Vagina (tissue), 2 donors: ENCODE measurements around the gene FAM98A. TPM values are rescaled to one million over a fixed set of nuclear protein-coding genes. Genes with fewer than 3 reads are reported as not detected.

ENCODE experiments used
- DNase-seq, 2 donors: peaks; one replicate each; pipeline ENCODE4 v3.0.0-alpha.2; 2017; ENCODE audit errors: extremely low spot score in 2 of 2
- H3K27ac ChIP-seq: fragments of 200-600 bp; sonication (generic); one replicate; pipeline ENCODE4 v1.5.1; 2019
- H3K27me3 ChIP-seq: fragments of 200-600 bp; sonication (generic); one replicate; pipeline ENCODE4 v1.5.1; 2019
- H3K36me3 ChIP-seq, 2 donors: fragments of 200-600 bp; sonication (generic); one replicate each; pipeline ENCODE4 v1.5.1; 2017 to 2019
- H3K4me1 ChIP-seq: fragments of 200-600 bp; sonication (generic); one replicate; pipeline ENCODE4 v1.5.1; 2019
- H3K4me3 ChIP-seq, 2 donors: fragments of 200-600 bp; sonication (generic); 1 replicate in 1 of 2; 2 replicates in 1 of 2; pipeline ENCODE4 v1.5.1; 2016 to 2019
- H3K9me3 ChIP-seq: fragments of 200-600 bp; sonication (generic); one replicate; pipeline ENCODE4 v1.5.1; 2019
- POLR2A ChIP-seq, 2 donors: fragments of 450-650 bp; IDR thresholded peaks; one replicate each; pipeline ENCODE4 v1.6.1; 2017; ENCODE audit warnings: antibody characterized with exemption in 2 of 2, mild to moderate bottlenecking in 2 of 2, moderate library complexity in 2 of 2
- POLR2AphosphoS5 ChIP-seq, 2 donors: sonication (generic); formaldehyde crosslinking; IDR thresholded peaks; one replicate each; pipeline ENCODE4 v1.9.0; 2017; ENCODE audit warnings: antibody characterized with exemption in 2 of 2, mild to moderate bottlenecking in 2 of 2, low read depth in 1 of 2; ENCODE audit not compliant: insufficient read depth in 1 of 2
- intact Hi-C: fragments of 100-400 bp; cut with DNase I; formaldehyde crosslinking; loops from one replicate; pipeline ENCODE4 v1.15.1; 2023
- total RNA-seq: library from RNA; depleted of rRNA; stranded (reverse); fragments of >200 nt; gene quantifications from one replicate; pipeline ENCODE4 v1.2.3, GENCODE V29; 2016
- TF ChIP-seq, protein P1 (sequence below), 3 experiments: fragments of 450-650 bp in 2 of 3; fragments of 200-600 bp in 1 of 3; sonication (generic) in 1 of 3; IDR thresholded peaks; one replicate each; pipeline ENCODE4 v1.5.1; 2017 to 2019; ENCODE audit warnings: antibody characterized with exemption in 3 of 3, mild to moderate bottlenecking in 2 of 3, moderate library complexity in 2 of 3

Gene FAM98A
- total RNA-seq, 1 donor from 2014 or later = 15.0 TPM

- Histone ChIP-seq H3K4me3 (no peak overlapping the region), H3K36me3 (no peaks in the 10 kb centered on the region), H3K9me3 (no peaks in the 10 kb centered on the region), H3K4me1 (no peaks in the 10 kb centered on the region), H3K27ac (no peak overlapping the region), H3K27me3 (no peaks in the 10 kb centered on the region)
- no peak for DNase-seq
- no peak for TF ChIP-seq POLR2A (IDR thresholded peaks at IDR 0.05)
- TF ChIP-seq, protein P1, sequence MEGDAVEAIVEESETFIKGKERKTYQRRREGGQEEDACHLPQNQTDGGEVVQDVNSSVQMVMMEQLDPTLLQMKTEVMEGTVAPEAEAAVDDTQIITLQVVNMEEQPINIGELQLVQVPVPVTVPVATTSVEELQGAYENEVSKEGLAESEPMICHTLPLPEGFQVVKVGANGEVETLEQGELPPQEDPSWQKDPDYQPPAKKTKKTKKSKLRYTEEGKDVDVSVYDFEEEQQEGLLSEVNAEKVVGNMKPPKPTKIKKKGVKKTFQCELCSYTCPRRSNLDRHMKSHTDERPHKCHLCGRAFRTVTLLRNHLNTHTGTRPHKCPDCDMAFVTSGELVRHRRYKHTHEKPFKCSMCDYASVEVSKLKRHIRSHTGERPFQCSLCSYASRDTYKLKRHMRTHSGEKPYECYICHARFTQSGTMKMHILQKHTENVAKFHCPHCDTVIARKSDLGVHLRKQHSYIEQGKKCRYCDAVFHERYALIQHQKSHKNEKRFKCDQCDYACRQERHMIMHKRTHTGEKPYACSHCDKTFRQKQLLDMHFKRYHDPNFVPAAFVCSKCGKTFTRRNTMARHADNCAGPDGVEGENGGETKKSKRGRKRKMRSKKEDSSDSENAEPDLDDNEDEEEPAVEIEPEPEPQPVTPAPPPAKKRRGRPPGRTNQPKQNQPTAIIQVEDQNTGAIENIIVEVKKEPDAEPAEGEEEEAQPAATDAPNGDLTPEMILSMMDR (IDR thresholded peaks at IDR 0.05) = no peak
- TF ChIP-seq POLR2AphosphoS5 (IDR thresholded peaks at IDR 0.05; ENCODE audit: insufficient read depth in 1 of 2, low read depth in 1 of 2) = no peak
- intact Hi-C loops = no loop called here
Measured at GRCh38 chr2:33577668-33578067, 21.4 kb downstream of the FAM98A start.

GRCh38 chr2:33577084-33577483 is 22.0 kb downstream of the FAM98A start:
- Histone ChIP-seq H3K36me3 (no peaks in the 10 kb centered on the region), H3K4me3 (no peak overlapping the region), H3K27ac (no peak overlapping the region), H3K27me3 (no peaks in the 10 kb centered on the region), H3K4me1 (no peaks in the 10 kb centered on the region), H3K9me3 (no peaks in the 10 kb centered on the region)
- DNase-seq = no peak
- intact Hi-C loops = no loop called here
- TF ChIP-seq POLR2A (IDR thresholded peaks at IDR 0.05) (no peak), POLR2AphosphoS5 (IDR thresholded peaks at IDR 0.05; ENCODE audit: insufficient read depth in 1 of 2, low read depth in 1 of 2) (no peak)
- TF ChIP-seq, protein P1 (IDR thresholded peaks at IDR 0.05) = no peak

GRCh38 chr2:33573657-33574056 is 25.4 kb downstream of the FAM98A start:
- no peak for DNase-seq

GRCh38 chr2:33570681-33571080 is 28.4 kb downstream of the FAM98A start:
- no peaks in the 10 kb centered on the region for H3K36me3 ChIP-seq
- intact Hi-C loops = no loop called here
- H3K4me1 ChIP-seq = no peaks in the 10 kb centered on the region
- no peak overlapping the region for H3K4me3 ChIP-seq
- DNase-seq = no peak
- no peak overlapping the region for H3K27ac ChIP-seq
- no peaks in the 10 kb centered on the region for H3K9me3 ChIP-seq
- H3K27me3 ChIP-seq = no peaks in the 10 kb centered on the region
- TF ChIP-seq POLR2AphosphoS5 (IDR thresholded peaks at IDR 0.05; ENCODE audit: insufficient read depth in 1 of 2, low read depth in 1 of 2) (no peak), POLR2A (IDR thresholded peaks at IDR 0.05) (no peak)
- TF ChIP-seq, protein P1 (IDR thresholded peaks at IDR 0.05) = no peak

More at GRCh38 chr2:33573657-33574056, 25.4 kb downstream of the FAM98A start:
- Histone ChIP-seq H3K9me3 (no peaks in the 10 kb centered on the region), H3K27ac (no peak overlapping the region), H3K4me1 (no peaks in the 10 kb centered on the region), H3K27me3 (no peaks in the 10 kb centered on the region), H3K36me3 (no peaks in the 10 kb centered on the region), H3K4me3 (no peak overlapping the region)
- intact Hi-C loops = no loop called here
- TF ChIP-seq, protein P1 (IDR thresholded peaks at IDR 0.05) = no peak
- no peak for TF ChIP-seq POLR2A (IDR thresholded peaks at IDR 0.05)
- TF ChIP-seq POLR2AphosphoS5 (IDR thresholded peaks at IDR 0.05; ENCODE audit: insufficient read depth in 1 of 2, low read depth in 1 of 2) = no peak

GRCh38 chr2:33561872-33562271 is 37.2 kb downstream of the FAM98A start:
- Histone ChIP-seq H3K27ac (no peak overlapping the region), H3K4me1 (no peaks in the 10 kb centered on the region), H3K4me3 (no peak overlapping the region), H3K27me3 (no peaks in the 10 kb centered on the region), H3K9me3 (no peaks in the 10 kb centered on the region), H3K36me3 (no peaks in the 10 kb centered on the region)
- intact Hi-C loops = no loop called here
- TF ChIP-seq POLR2AphosphoS5 (IDR thresholded peaks at IDR 0.05; ENCODE audit: insufficient read depth in 1 of 2, low read depth in 1 of 2) = no peak
- TF ChIP-seq, protein P1 (IDR thresholded peaks at IDR 0.05) = no peak
- no peak for TF ChIP-seq POLR2A (IDR thresholded peaks at IDR 0.05)
- no peak for DNase-seq
